ENCODE data around the gene UFSP2.
"Not testable (repeated sequence)": the region's sequence is repeated elsewhere in the genome, so short reads cannot be mapped to it uniquely, and the experiment has no call there.

UFSP2 gene

GRCh38 chr4:185382754-185383153 is 43.0 kb downstream of the UFSP2 start:
- DNase-seq (ENCODE audit: low read depth): no peak

- DNase-seq (ENCODE audit: low read depth): peak; percentile 57
Observed at GRCh38 chr4:185381288-185382196, 44.2 kb downstream of the UFSP2 start.

GRCh38 chr4:185380320-185380719 is 45.4 kb downstream of the UFSP2 start:
- no peak for DNase-seq (ENCODE audit: low read depth)

GRCh38 chr4:185379326-185380295 is 46.2 kb downstream of the UFSP2 start:
- DNase-seq (ENCODE audit: low read depth): peak; percentile 17

- no peak for DNase-seq (ENCODE audit: low read depth)
Observed at GRCh38 chr4:185378264-185378663, 47.5 kb downstream of the UFSP2 start.

- no peak for DNase-seq (ENCODE audit: low read depth)
Observed at GRCh38 chr4:185374573-185374972, 51.2 kb downstream of the UFSP2 start.

- no peak for DNase-seq (ENCODE audit: low read depth)
Observed at GRCh38 chr4:185374027-185374426, 51.7 kb downstream of the UFSP2 start.

GRCh38 chr4:185371702-185372101 is 54.1 kb downstream of the UFSP2 start:
- DNase-seq (ENCODE audit: low read depth): no peak

- no peak for DNase-seq (ENCODE audit: low read depth)
Observed at GRCh38 chr4:185370268-185370949, 55.4 kb downstream of the UFSP2 start.

- no peak for DNase-seq (ENCODE audit: low read depth)
Observed at GRCh38 chr4:185369731-185370130, 56.0 kb downstream of the UFSP2 start.

- DNase-seq (ENCODE audit: low read depth): no peak
Observed at GRCh38 chr4:185364886-185365285, 60.9 kb downstream of the UFSP2 start.

- DNase-seq (ENCODE audit: low read depth): no peak
Observed at GRCh38 chr4:185363251-185363650, 62.5 kb downstream of the UFSP2 start.

GRCh38 chr4:185362570-185362969 is 63.2 kb downstream of the UFSP2 start:
- not testable (repeated sequence) for DNase-seq (ENCODE audit: low read depth)

GRCh38 chr4:185361872-185362271 is 63.9 kb downstream of the UFSP2 start:
- no peak for DNase-seq (ENCODE audit: low read depth)

- DNase-seq (ENCODE audit: low read depth): peak; percentile 93
Observed at GRCh38 chr4:185359767-185360446, 65.9 kb downstream of the UFSP2 start.

GRCh38 chr4:185358959-185359358 is 66.8 kb downstream of the UFSP2 start:
- peak; percentile 83 for DNase-seq (ENCODE audit: low read depth)

- DNase-seq (ENCODE audit: low read depth): peak; percentile 86
Observed at GRCh38 chr4:185358514-185358913, 67.2 kb downstream of the UFSP2 start.

- no peak for DNase-seq (ENCODE audit: low read depth)
Observed at GRCh38 chr4:185357733-185358440, 67.9 kb downstream of the UFSP2 start.

GRCh38 chr4:185357211-185357610 is 68.6 kb downstream of the UFSP2 start:
- DNase-seq (ENCODE audit: low read depth): peak; percentile 10

- DNase-seq (ENCODE audit: low read depth): no peak
Observed at GRCh38 chr4:185352741-185353140, 73.0 kb downstream of the UFSP2 start.

- DNase-seq (ENCODE audit: low read depth): no peak
Observed at GRCh38 chr4:185352202-185352601, 73.6 kb downstream of the UFSP2 start.

Data from iris pigment epithelial cell (primary cell).